ENCODE measurements around the gene MYL10. TPM values are rescaled to one million over a fixed set of nuclear protein-coding genes. Genes with fewer than 3 reads are reported as not detected.

The MYL10 gene
- total and polyA plus RNA-seq, 10 of the 15 experiments (the other 5 are each of a cell fraction or from before 2014, with no cell fraction given) = not detected

GRCh38 chr7:101572156-101572555 is 56.9 kb downstream of the MYL10 start (continued):
- TF ChIP-seq BCL3 (IDR thresholded peaks at IDR 0.05; ENCODE audit: borderline replicate concordance, insufficient read depth, low read depth, low read length, poor library complexity, severe bottlenecking) = no peak
- TF ChIP-seq REST (IDR thresholded peaks at IDR 0.05; ENCODE audit: low read depth, low read length) = no peak

GRCh38 chr7:101567230-101567629 is 61.9 kb downstream of the MYL10 start:
- ChIA-PET SMC1A (ENCODE audit: uncharacterized antibody, unreplicated experiment) (interaction anchor here (0.7 kb wide), 1 partner anchor 26 kb away, joined by 4 read pairs; no protein-coding TSS in a partner anchor), CTCF (interaction anchor here (1.2 kb wide), 1 partner anchor 14 kb away, joined by 4 read pairs; no protein-coding TSS in a partner anchor), POLR2A (no interaction called here), RAD21 (ENCODE audit: unreplicated experiment) (no interaction called here)
- Histone ChIP-seq H3K4me2 (ENCODE audit: control insufficient read depth, insufficient read depth) (no peak overlapping the region), H3K9ac (ENCODE audit: control insufficient read depth, insufficient read depth, low read length) (no peak overlapping the region), H3K79me2 (ENCODE audit: control insufficient read depth, insufficient read depth, low read length) (no peaks in the 10 kb centered on the region), H3K4me3 (no peak overlapping the region), H3K36me3 (ENCODE audit: control insufficient read depth in 2 of 2, insufficient read depth in 2 of 2, low read length in 1 of 2) (no peaks in the 10 kb centered on the region), H2AFZ (ENCODE audit: control insufficient read depth, low read depth, low read length) (no peak overlapping the region), H3K27ac (ENCODE audit: control insufficient read depth, insufficient read depth) (no peak overlapping the region), H3K4me1 (ENCODE audit: control insufficient read depth, insufficient read depth, low read length) (no peaks in the 10 kb centered on the region), H3K9me3 (replicated peaks; ENCODE audit: control insufficient read depth, insufficient read depth, low read length) (no peaks in the 10 kb centered on the region; the same call in 1 of the 3 replicates), H4K20me1 (ENCODE audit: control insufficient read depth, insufficient read depth) (no peaks in the 10 kb centered on the region), H3K27me3 (replicated peaks in 1 of 2; ENCODE audit: control insufficient read depth in 2 of 2, insufficient read depth in 2 of 2, low read length in 1 of 2) (no peaks in the 10 kb centered on the region; a peak in 1 of 4 replicates)
- DNase-seq (ENCODE audit: low read depth, low spot score) (no peak), ATAC-seq (no peak), FAIRE-seq (no peak)
- TF ChIP-seq, protein P1, sequence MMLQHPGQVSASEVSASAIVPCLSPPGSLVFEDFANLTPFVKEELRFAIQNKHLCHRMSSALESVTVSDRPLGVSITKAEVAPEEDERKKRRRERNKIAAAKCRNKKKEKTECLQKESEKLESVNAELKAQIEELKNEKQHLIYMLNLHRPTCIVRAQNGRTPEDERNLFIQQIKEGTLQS (IDR thresholded peaks at IDR 0.05; ENCODE audit: borderline replicate concordance, extremely low read depth, low read depth, low read length) = no peak
- TF ChIP-seq NR2F1 (conservative IDR thresholded peaks at IDR 0.05) (no peak), CBFB (IDR thresholded peaks at IDR 0.05; ENCODE audit: low read depth) (no peak)
- in situ Hi-C loops (cut with MboI) (no loop called here), intact Hi-C loops (cut with micrococcal nuclease; ENCODE audit: unreplicated experiment) (no loop called here)
- 58% methylated on average over 7 of the region's 7 CpGs for WGBS (ENCODE audit: insufficient coverage, insufficient replicate concordance, low lambda C conversion rate, missing lambda C conversion rate)
- BruUV-seq (replicated peaks) = no TSS peak
